Right atrium auricular region (tissue), 2 donors: ENCODE data around the gene RGS9BP. TPM values are rescaled to one million over a fixed set of nuclear protein-coding genes. Genes with fewer than 3 reads are reported as not detected.
"Not testable (repeated sequence)": the region's sequence is repeated elsewhere in the genome, so short reads cannot be mapped to it uniquely, and the experiment has no call there.

Source experiments
- DNase-seq: peaks from one replicate; pipeline ENCODE4 v3.0.0-alpha.2; 2019; ENCODE audit warnings: low spot score
- H3K27ac ChIP-seq, 2 donors: fragments of 200-600 bp; sonication (generic); 1 replicate in 1 of 2; 2 replicates in 1 of 2; pipeline ENCODE4 v1.5.1; 2016 to 2019
- H3K27me3 ChIP-seq, 2 donors: fragments of 200-600 bp; sonication (generic); one replicate each; pipeline versions ENCODE4 v1.5.1 to v1.6.0; 2017 to 2019
- H3K36me3 ChIP-seq: fragments of 200-600 bp; sonication (generic); one replicate; pipeline ENCODE4 v1.5.1; 2016
- H3K4me1 ChIP-seq, 2 donors: fragments of 200-600 bp; sonication (generic); one replicate each; pipeline versions ENCODE4 v1.5.1 to v1.6.0; 2017 to 2019
- H3K4me3 ChIP-seq, 2 donors: fragments of 200-600 bp; sonication (generic); 1 replicate in 1 of 2; 2 replicates in 1 of 2; pipeline ENCODE4 v1.5.1; 2017 to 2019; ENCODE audit warnings: mild to moderate bottlenecking in 1 of 2, moderate library complexity in 1 of 2
- H3K9me3 ChIP-seq, 2 donors: fragments of 200-600 bp; sonication (generic); one replicate each; pipeline ENCODE4 v1.5.1; 2019
- total RNA-seq, 2 donors: library from RNA; depleted of rRNA; stranded (reverse); fragments of >200 nt; gene quantifications; one replicate each; pipeline ENCODE4 v1.1.0, GENCODE V29; 2016
- TF ChIP-seq, protein P1 (sequence below), 2 donors: fragments of 200-600 bp; sonication (generic); IDR thresholded peaks; one replicate each; pipeline ENCODE4 v1.5.1; 2019; ENCODE audit warnings: antibody characterized with exemption in 2 of 2

The RGS9BP gene
- total RNA-seq, 2 donors from 2014 or later: 2.5 to 15.3 TPM

DNA sequence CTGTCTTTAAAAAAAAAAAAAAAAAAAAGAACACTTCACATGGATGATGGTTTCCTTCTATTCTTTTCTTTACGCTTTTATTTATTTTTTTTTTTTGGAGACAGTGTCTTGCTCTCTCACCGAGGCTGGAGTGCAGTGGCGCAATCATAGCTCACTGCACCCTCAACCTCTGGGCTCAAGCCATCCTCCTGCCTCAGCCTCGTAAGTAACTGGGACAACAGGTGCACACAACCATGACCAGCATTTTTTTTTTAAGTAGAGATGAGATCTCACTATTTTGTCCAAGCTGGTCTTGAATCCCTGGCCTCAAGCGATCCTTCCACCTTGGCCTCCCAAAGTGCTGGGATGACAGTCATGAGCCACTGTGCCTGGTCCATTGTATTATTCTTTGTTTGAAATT is 25.0 kb upstream of the RGS9BP start:
- no peak for DNase-seq
- Histone ChIP-seq H3K27ac (peak overlapping the region; percentile 66 to 87), H3K9me3 (no peaks in the 10 kb centered on the region), H3K27me3 (no peaks in the 10 kb centered on the region), H3K4me3 (no peak overlapping the region), H3K36me3 (peaks cover 43% of the 10 kb centered on the region), H3K4me1 (peaks cover 0 to 37% of the 10 kb centered on the region in 2 donors)
- TF ChIP-seq, protein P1, sequence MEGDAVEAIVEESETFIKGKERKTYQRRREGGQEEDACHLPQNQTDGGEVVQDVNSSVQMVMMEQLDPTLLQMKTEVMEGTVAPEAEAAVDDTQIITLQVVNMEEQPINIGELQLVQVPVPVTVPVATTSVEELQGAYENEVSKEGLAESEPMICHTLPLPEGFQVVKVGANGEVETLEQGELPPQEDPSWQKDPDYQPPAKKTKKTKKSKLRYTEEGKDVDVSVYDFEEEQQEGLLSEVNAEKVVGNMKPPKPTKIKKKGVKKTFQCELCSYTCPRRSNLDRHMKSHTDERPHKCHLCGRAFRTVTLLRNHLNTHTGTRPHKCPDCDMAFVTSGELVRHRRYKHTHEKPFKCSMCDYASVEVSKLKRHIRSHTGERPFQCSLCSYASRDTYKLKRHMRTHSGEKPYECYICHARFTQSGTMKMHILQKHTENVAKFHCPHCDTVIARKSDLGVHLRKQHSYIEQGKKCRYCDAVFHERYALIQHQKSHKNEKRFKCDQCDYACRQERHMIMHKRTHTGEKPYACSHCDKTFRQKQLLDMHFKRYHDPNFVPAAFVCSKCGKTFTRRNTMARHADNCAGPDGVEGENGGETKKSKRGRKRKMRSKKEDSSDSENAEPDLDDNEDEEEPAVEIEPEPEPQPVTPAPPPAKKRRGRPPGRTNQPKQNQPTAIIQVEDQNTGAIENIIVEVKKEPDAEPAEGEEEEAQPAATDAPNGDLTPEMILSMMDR (IDR thresholded peaks at IDR 0.05): no peak

DNA sequence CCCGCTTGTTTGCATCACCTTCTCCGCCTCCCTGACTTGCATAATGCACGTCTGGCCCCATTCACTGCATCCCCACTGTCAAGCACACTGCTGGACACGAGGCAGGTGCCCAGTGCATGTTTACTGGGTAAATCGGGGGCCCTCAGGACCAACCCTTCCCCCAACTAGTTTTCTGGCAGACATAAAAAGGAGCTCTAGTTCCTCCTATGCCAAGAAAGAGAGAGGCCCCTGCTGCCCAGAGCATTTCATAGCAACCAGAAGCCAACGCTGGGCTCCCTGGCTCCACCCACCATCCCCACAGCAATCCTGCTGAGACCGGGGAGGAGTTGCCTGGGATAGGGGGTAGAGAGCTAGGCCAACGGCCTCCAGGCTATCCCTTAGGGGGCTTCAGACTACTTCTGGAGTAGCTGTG is 23.9 kb upstream of the RGS9BP start:
- peak overlapping the region; percentile 66 to 87 for H3K27ac ChIP-seq
- no peak for DNase-seq

GRCh38 chr19:32652331-32652730 is 23.3 kb upstream of the RGS9BP start:
- not testable (repeated sequence) for H3K27me3 ChIP-seq, H3K9me3 ChIP-seq, H3K4me3 ChIP-seq, DNase-seq
- Histone ChIP-seq H3K4me1 (peaks cover 0 to 37% of the 10 kb centered on the region in 2 donors), H3K36me3 (peaks cover 46% of the 10 kb centered on the region), H3K27ac (peak overlapping the region; percentile 66 to 87)

More for the DNA sequence above, 23.9 kb upstream of the RGS9BP start:
- Histone ChIP-seq H3K4me1 (peaks cover 0 to 37% of the 10 kb centered on the region in 2 donors), H3K36me3 (peaks cover 45% of the 10 kb centered on the region), H3K4me3 (no peak overlapping the region), H3K9me3 (no peaks in the 10 kb centered on the region), H3K27me3 (no peaks in the 10 kb centered on the region)
- TF ChIP-seq, protein P1 (IDR thresholded peaks at IDR 0.05): no peak

DNA sequence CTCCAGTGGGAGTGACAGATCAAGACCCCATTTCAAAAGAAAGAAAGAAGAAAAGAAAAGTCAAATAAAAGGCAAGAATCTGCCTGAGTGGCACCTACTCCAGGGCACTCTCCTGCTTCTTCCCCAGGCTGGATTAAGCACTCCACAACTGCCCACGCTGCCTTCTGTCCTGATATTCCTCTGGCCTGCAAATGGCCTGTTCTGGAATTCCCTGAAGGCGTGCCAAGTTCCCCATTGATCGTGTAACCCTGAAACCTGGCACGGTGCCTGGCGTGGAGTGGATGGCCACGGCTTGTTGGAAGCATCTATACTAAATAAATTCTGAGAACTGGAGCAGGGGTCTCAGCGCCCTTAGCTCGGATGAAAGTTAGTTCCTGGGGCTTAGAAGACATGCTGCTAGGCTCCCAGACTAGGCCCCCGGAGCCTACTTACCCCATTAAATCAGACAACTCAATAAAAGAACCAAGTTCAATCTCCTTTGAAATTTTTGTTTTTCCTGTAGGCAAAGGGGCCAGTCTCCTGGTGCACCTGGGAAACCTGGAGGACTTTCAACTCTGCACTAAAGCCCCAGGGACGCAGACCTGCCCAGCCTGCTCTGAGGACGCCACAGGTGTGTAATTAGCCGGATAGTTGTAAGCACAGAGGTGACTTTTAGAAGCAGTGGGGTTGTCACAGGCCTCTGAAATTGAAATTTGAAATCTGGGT is 22.6 kb upstream of the RGS9BP start:
- peak; percentile 68 for DNase-seq
- H3K4me3 ChIP-seq: no peak overlapping the region
- TF ChIP-seq, protein P1 (IDR thresholded peaks at IDR 0.05): no peak
- no peaks in the 10 kb centered on the region for H3K9me3 ChIP-seq
- H3K4me1 ChIP-seq: peaks cover 0 to 37% of the 10 kb centered on the region in 2 donors
- peaks cover 46% of the 10 kb centered on the region for H3K36me3 ChIP-seq
- H3K27me3 ChIP-seq: no peaks in the 10 kb centered on the region
- peak overlapping the region; percentile 66 to 87 for H3K27ac ChIP-seq

DNA sequence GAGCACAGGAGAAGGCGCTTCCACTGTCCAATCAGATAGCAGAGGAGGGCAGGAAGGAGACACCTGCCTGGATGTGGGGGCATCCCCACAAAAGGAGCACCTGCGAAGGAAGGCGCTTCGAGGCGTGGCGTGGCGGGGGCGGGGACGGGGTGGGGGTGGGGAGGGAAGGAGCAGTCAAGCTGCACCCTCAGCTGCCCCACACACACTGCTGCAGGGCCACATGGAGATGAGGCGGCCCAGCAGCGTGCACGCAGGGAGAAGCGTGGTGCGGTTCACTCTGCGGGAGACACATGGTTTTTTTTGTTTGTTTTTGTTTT is 22.1 kb upstream of the RGS9BP start:
- Histone ChIP-seq H3K27me3 (no peaks in the 10 kb centered on the region), H3K36me3 (peaks cover 47% of the 10 kb centered on the region), H3K4me3 (no peak overlapping the region), H3K4me1 (peaks cover 0 to 37% of the 10 kb centered on the region in 2 donors), H3K9me3 (no peaks in the 10 kb centered on the region), H3K27ac (peak overlapping the region; percentile 66 to 87)
- no peak for DNase-seq
- TF ChIP-seq, protein P1 (IDR thresholded peaks at IDR 0.05): no peak

- H3K9me3 ChIP-seq, H3K27ac ChIP-seq, H3K27me3 ChIP-seq, H3K4me3 ChIP-seq, DNase-seq: not testable (repeated sequence)
- peaks cover 42% of the 10 kb centered on the region for H3K36me3 ChIP-seq
- peaks cover 0 to 24% of the 10 kb centered on the region in 2 donors for H3K4me1 ChIP-seq
Measured at GRCh38 chr19:32656379-32656778, 19.3 kb upstream of the RGS9BP start.

DNA sequence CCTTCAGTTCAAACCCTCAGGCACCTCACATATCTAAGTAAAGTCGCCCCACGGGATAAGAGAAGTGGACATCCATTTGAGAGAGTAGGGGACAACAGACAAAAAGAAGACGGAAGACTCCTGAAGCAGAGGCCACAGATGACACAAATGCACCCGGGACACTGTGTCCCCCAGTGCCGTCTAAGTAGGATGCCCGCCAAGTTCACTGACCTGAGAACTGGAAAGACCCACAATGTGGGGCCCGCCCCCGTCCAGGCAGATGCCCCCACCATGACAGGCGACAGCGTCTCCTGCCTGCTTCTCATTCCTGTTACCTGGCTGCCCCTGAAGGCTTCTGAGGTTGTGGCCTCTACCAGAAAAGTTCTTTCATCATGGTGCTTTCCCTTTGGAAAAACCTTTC is 17.6 kb upstream of the RGS9BP start:
- no peak for DNase-seq
- H3K27me3 ChIP-seq: no peaks in the 10 kb centered on the region
- TF ChIP-seq, protein P1 (IDR thresholded peaks at IDR 0.05): no peak
- H3K4me3 ChIP-seq: no peak overlapping the region
- H3K4me1 ChIP-seq: peaks cover 0 to 7% of the 10 kb centered on the region in 2 donors
- H3K27ac ChIP-seq: no peak overlapping the region
- no peaks in the 10 kb centered on the region for H3K9me3 ChIP-seq
- H3K36me3 ChIP-seq: peaks cover 42% of the 10 kb centered on the region
